Peyer's patch (tissue), 4 donors: ENCODE data around the gene OR52I2. TPM values are rescaled to one million over a fixed set of nuclear protein-coding genes. Genes with fewer than 3 reads are reported as not detected.

Source experiments
- DNase-seq, 3 donors: peaks; one replicate each; pipeline ENCODE4 v3.0.0-alpha.2; 2017 to 2019
- H3K27ac ChIP-seq, 4 donors: fragments of 200-600 bp; sonication (generic); one replicate each; pipeline ENCODE4 v1.5.1; 2016 to 2019
- H3K27me3 ChIP-seq, 2 donors: fragments of 200-600 bp; sonication (generic); one replicate each; pipeline ENCODE4 v1.5.1; 2019
- H3K36me3 ChIP-seq, 3 donors: fragments of 200-600 bp; sonication (generic); one replicate each; pipeline ENCODE4 v1.5.1; 2016 to 2019
- H3K4me1 ChIP-seq, 4 donors: fragments of 200-600 bp; sonication (generic); one replicate each; pipeline ENCODE4 v1.5.1; 2016 to 2019
- H3K4me3 ChIP-seq, 4 donors: fragments of 200-600 bp; sonication (generic); 1 replicate in 3 of 4; 2 replicates in 1 of 4; pipeline ENCODE4 v1.5.1; 2016 to 2019; ENCODE audit warnings: mild to moderate bottlenecking in 1 of 4
- H3K9me3 ChIP-seq, 4 donors: fragments of 200-600 bp; sonication (generic); one replicate each; pipeline ENCODE4 v1.5.1; 2016 to 2019; ENCODE audit warnings: mild to moderate bottlenecking in 1 of 4
- POLR2A ChIP-seq, 2 donors: fragments of 450-650 bp; IDR thresholded peaks; one replicate each; pipeline ENCODE4 v1.5.1; 2017; ENCODE audit warnings: antibody characterized with exemption in 2 of 2, mild to moderate bottlenecking in 2 of 2, moderate library complexity in 2 of 2
- total RNA-seq, 4 donors: library from RNA; depleted of rRNA; stranded (reverse); fragments of >200 nt; gene quantifications; one replicate each; pipeline ENCODE4 v1.1.0, GENCODE V29; 2016
- TF ChIP-seq, protein P1 (sequence below), 6 experiments: fragments of 450-650 bp in 4 of 6; fragments of 200-600 bp in 2 of 6; sonication (generic) in 1 of 6; IDR thresholded peaks; one replicate each; pipeline ENCODE4 v1.5.1; 2017 to 2019; ENCODE audit warnings: antibody characterized with exemption in 6 of 6, mild to moderate bottlenecking in 3 of 6, moderate library complexity in 1 of 6

The OR52I2 gene
- total RNA-seq, 4 donors from 2014 or later, result not detected

DNA sequence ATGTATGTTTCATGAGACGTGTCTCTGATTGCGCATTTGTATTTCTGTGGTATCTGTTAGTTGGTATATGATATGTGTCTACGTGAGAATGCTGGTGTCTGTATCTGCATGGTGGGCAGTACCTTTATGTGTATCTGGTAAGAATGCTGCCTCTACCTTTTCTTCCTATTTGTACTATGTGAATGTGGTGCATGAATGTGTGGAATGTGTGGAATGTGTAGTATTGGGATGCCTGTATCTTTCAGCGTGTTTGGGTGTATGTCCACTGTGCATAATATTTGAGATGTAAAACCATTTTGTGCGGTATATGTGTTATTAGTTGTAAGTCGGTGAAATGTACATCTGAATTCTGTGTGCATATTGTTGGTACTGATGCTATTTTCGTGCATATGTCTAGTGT lies 60.0 kb downstream of the OR52I2 start:
- no peak for TF ChIP-seq POLR2A (IDR thresholded peaks at IDR 0.05)
- TF ChIP-seq, protein P1, sequence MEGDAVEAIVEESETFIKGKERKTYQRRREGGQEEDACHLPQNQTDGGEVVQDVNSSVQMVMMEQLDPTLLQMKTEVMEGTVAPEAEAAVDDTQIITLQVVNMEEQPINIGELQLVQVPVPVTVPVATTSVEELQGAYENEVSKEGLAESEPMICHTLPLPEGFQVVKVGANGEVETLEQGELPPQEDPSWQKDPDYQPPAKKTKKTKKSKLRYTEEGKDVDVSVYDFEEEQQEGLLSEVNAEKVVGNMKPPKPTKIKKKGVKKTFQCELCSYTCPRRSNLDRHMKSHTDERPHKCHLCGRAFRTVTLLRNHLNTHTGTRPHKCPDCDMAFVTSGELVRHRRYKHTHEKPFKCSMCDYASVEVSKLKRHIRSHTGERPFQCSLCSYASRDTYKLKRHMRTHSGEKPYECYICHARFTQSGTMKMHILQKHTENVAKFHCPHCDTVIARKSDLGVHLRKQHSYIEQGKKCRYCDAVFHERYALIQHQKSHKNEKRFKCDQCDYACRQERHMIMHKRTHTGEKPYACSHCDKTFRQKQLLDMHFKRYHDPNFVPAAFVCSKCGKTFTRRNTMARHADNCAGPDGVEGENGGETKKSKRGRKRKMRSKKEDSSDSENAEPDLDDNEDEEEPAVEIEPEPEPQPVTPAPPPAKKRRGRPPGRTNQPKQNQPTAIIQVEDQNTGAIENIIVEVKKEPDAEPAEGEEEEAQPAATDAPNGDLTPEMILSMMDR (IDR thresholded peaks at IDR 0.05), result no peak
- DNase-seq, result no peak
- Histone ChIP-seq H3K4me1 (no peaks in the 10 kb centered on the region), H3K9me3 (no peaks in the 10 kb centered on the region), H3K4me3 (no peak overlapping the region), H3K27ac (no peak overlapping the region), H3K36me3 (no peaks in the 10 kb centered on the region), H3K27me3 (no peaks in the 10 kb centered on the region)

DNA sequence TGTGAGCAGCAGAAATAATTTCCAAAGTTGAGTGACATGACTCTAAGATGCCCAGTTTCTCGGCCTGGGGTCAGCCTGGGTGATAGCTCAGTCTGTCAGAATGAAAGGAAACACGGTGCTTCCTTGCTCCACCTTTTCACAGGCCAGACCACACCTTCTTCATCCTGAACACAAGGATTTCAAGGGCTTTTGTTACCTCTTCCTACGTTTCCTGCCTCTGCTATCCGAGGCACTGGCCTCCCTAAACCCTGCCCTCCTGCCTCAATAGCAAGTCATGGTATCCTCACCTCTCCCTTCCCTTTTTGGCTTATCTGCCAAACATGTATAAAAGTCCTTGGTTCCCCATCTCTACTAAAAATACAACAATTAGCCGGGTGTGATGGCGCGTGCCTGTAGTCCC lies 60.5 kb downstream of the OR52I2 start:
- TF ChIP-seq, protein P1 (IDR thresholded peaks at IDR 0.05), result no peak
- no peak for DNase-seq
- no peaks in the 10 kb centered on the region for H3K36me3 ChIP-seq
- no peak overlapping the region for H3K27ac ChIP-seq
- H3K4me1 ChIP-seq, result no peaks in the 10 kb centered on the region
- no peaks in the 10 kb centered on the region for H3K27me3 ChIP-seq
- no peaks in the 10 kb centered on the region for H3K9me3 ChIP-seq
- no peak overlapping the region for H3K4me3 ChIP-seq

Other genes starting within 250 kb of the OR52I2 start
- not detected for gene OR52B4, start 213.4 kb upstream of the OR52I2 start, total RNA-seq
- 10 to 100 TPM; 17.2 to 30.4 (median 19.8) TPM for gene TRIM21, start 188.0 kb upstream of the OR52I2 start, total RNA-seq
- not detected for gene OR52K2, start 132.4 kb upstream of the OR52I2 start, total RNA-seq
- not detected for gene OR52K1, start 99.1 kb upstream of the OR52I2 start, total RNA-seq
- gene OR52M1, start 36.6 kb upstream of the OR52I2 start, total RNA-seq, result not detected
- not detected for gene OR52I1, start 12.3 kb downstream of the OR52I2 start, total RNA-seq
- gene TRIM68, start 26.5 kb downstream of the OR52I2 start, total RNA-seq, result 10 to 100 TPM in 3 of 4 donors, 1 to 10 TPM in 1; 3.3 to 19.6 (median 15.6) TPM
- gene OR51D1, start 55.7 kb downstream of the OR52I2 start, total RNA-seq, result not detected
- 1 to 10 TPM in 1 of 4 donors, under 1 TPM in 2, not detected in 1; 0.70 to 1.2 (median 0.85) TPM for gene OR51E1, start 62.2 kb downstream of the OR52I2 start, total RNA-seq
- gene OR51E2, start 116.1 kb downstream of the OR52I2 start, total RNA-seq, result under 1 TPM in 2 of 4 donors, not detected in 2; 0.67 to 0.85 TPM
- gene MMP26, start 123.0 kb downstream of the OR52I2 start, total RNA-seq, result not detected
- gene OR51F1, start 188.2 kb downstream of the OR52I2 start, total RNA-seq, result not detected
- not detected for gene OR52R1, start 222.6 kb downstream of the OR52I2 start, total RNA-seq
- not detected for gene OR51F2, start 239.6 kb downstream of the OR52I2 start, total RNA-seq